HepG2 (cell line): ENCODE data around the gene CAMK1D. TPM values are rescaled to one million over a fixed set of nuclear protein-coding genes. Genes with fewer than 3 reads are reported as not detected.

ENCODE experiments used
- AFF4 ChIP-seq: sonication (generic); formaldehyde crosslinking; IDR thresholded peaks from 2 replicates; pipeline ENCODE4 v1.4.0; 2020; ENCODE audit warnings: missing genetic modification reagents
- ARID5B ChIP-seq: IDR thresholded peaks from 2 replicates; pipeline ENCODE4 v1.4.0; 2020; ENCODE audit warnings: mild to moderate bottlenecking, missing genetic modification reagents
- ASH2L ChIP-seq: fragments of 300-600, 200-600 bp; sonication (generic); IDR thresholded peaks from 2 replicates; pipeline ENCODE4 v1.7.0; 2017; ENCODE audit warnings: low read depth, mild to moderate bottlenecking, moderate library complexity, mixed read lengths, low read length; ENCODE audit not compliant: insufficient read length
- CREB3 ChIP-seq: sonication (generic); formaldehyde crosslinking; IDR thresholded peaks from 2 replicates; pipeline ENCODE4 v1.5.0; 2020; ENCODE audit warnings: missing genetic modification reagents
- FOXA1 ChIP-seq, 2 experiments: fragments of 450-650 bp in 1 of 2; sonication (generic) in 1 of 2; formaldehyde crosslinking in 1 of 2; IDR thresholded peaks; 2 replicates each; pipeline versions ENCODE4 v1.4.0 to v1.6.1; 2016 to 2020; ENCODE audit warnings: missing genetic modification reagents in 1 of 2
- PRDM4 ChIP-seq: sonication (generic); formaldehyde crosslinking; IDR thresholded peaks from 2 replicates; pipeline ENCODE4 v1.9.0; 2021; ENCODE audit warnings: missing genetic modification reagents, borderline replicate concordance
- TCF12 ChIP-seq, 2 experiments: fragments of 450-650 bp in 1 of 2; sonication (generic) in 1 of 2; formaldehyde crosslinking in 1 of 2; IDR thresholded peaks; 2 replicates each; pipeline versions ENCODE4 v1.6.1 to v1.8.0; 2017 to 2022; ENCODE audit warnings: antibody characterized with exemption in 1 of 2, mild to moderate bottlenecking in 1 of 2, missing genetic modification reagents in 1 of 2, moderate library complexity in 1 of 2
- TEAD2 ChIP-seq: sonication (generic); formaldehyde crosslinking; IDR thresholded peaks from 2 replicates; pipeline ENCODE4 v1.9.0; 2021; ENCODE audit warnings: missing genetic modification reagents
- ZFX ChIP-seq: sonication (generic); formaldehyde crosslinking; IDR thresholded peaks from 2 replicates; pipeline ENCODE4 v1.4.0; 2020; ENCODE audit warnings: mild to moderate bottlenecking, low read depth, missing genetic modification reagents, moderate library complexity
- ZNF292 ChIP-seq: sonication (generic); formaldehyde crosslinking; IDR thresholded peaks from 2 replicates; pipeline ENCODE4 v1.8.1; 2022; ENCODE audit warnings: mild to moderate bottlenecking, low read depth, missing genetic modification reagents, borderline replicate concordance
- ZNF512B ChIP-seq: sonication (generic); formaldehyde crosslinking; IDR thresholded peaks from 2 replicates; pipeline ENCODE4 v1.5.1; 2020; ENCODE audit warnings: missing genetic modification reagents, mild to moderate bottlenecking, borderline replicate concordance
- ZNF772 ChIP-seq: sonication (generic); formaldehyde crosslinking; IDR thresholded peaks from 2 replicates; pipeline ENCODE4 v1.5.0; 2020; ENCODE audit warnings: mild to moderate bottlenecking, missing genetic modification reagents
- polyA plus RNA-seq, 8 experiments: library from polyadenylated mRNA; depleted of rRNA in 3 of 8; stranded (reverse) in 7 of 8; unstranded in 1 of 8; fragments of >200 nt; fragmentation: Illumina TruSeq in 4 of 8; extraction: Trizol in 4 of 8; gene quantifications; 2 replicates each; pipeline versions ENCODE4 v1.2.1 to v1.2.3, GENCODE V29; 2011 to 2016; ENCODE audit warnings: low read depth in 4 of 8, missing spikeins in 1 of 8, mixed read lengths in 1 of 8; ENCODE audit not compliant: insufficient read depth in 1 of 8
- total RNA-seq, 5 experiments: library from RNA; depleted of rRNA; stranded (reverse); fragments of >200 nt; fragmentation: Illumina TruSeq; extraction: Trizol; gene quantifications; 2 replicates each; pipeline ENCODE4 v1.2.3, GENCODE V29; 2016; ENCODE audit warnings: low read depth in 1 of 5

CAMK1D gene
- total and polyA plus RNA-seq, 2 of the 13 experiments (the other 11 are each of a cell fraction or from before 2014, with no cell fraction given): under 0.01 TPM; not detected in 1

GRCh38 chr10:12631787-12632562 is 282.6 kb downstream of the CAMK1D start (continued):
- TF ChIP-seq CREB3 (CRISPR knock-in tag): no peak
- TF ChIP-seq ASH2L: peak; percentile 64
- no peak for TF ChIP-seq TEAD2
- TF ChIP-seq TCF12 (IDR thresholded peaks at IDR 0.05): no peak
- no peak for TF ChIP-seq TCF12 (CRISPR knock-in tag; IDR thresholded peaks at IDR 0.05)
- no peak for TF ChIP-seq ZNF772 (CRISPR knock-in tag)
- peak; percentile 41; the same call in 1 of the 2 replicates for TF ChIP-seq ZNF292 (CRISPR knock-in tag)
- no peak for TF ChIP-seq AFF4 (CRISPR knock-in tag)
- no peak for TF ChIP-seq FOXA1 (IDR thresholded peaks at IDR 0.05)
- TF ChIP-seq FOXA1 (CRISPR knock-in tag; IDR thresholded peaks at IDR 0.05): peak; percentile 77
- peak; percentile 54 for TF ChIP-seq ARID5B (CRISPR knock-in tag)
- no peak for TF ChIP-seq PRDM4 (CRISPR knock-in tag)
- TF ChIP-seq ZFX (CRISPR knock-in tag): no peak
- TF ChIP-seq ZNF512B (CRISPR knock-in tag): no peak
